HG03139 (cell line): ENCODE results near the gene KRTAP10-1.

Source experiments
- ATAC-seq: cut with Tn5 transposase; IDR thresholded peaks from one replicate; pipeline ENCODE4 v1.9.1; 2021; ENCODE audit not compliant: unreplicated experiment

Gene KRTAP10-1

GRCh38 chr21:44549525-44550211, 9.7 kb upstream of the KRTAP10-1 start:
- no peak for ATAC-seq

GRCh38 chr21:44548922-44549321, 8.9 kb upstream of the KRTAP10-1 start:
- ATAC-seq, result no peak

GRCh38 chr21:44548381-44548780, 8.4 kb upstream of the KRTAP10-1 start:
- no peak for ATAC-seq

- ATAC-seq, result no peak
Observed at GRCh38 chr21:44547656-44548331, 7.8 kb upstream of the KRTAP10-1 start.

GRCh38 chr21:44544566-44544965, 4.6 kb upstream of the KRTAP10-1 start:
- no peak for ATAC-seq

- ATAC-seq, result no peak
Observed at GRCh38 chr21:44542716-44543115, 2.7 kb upstream of the KRTAP10-1 start.

- ATAC-seq, result no peak
Observed at GRCh38 chr21:44540741-44541288, 820 bp upstream of the KRTAP10-1 start.

GRCh38 chr21:44539046-44539445, 949 bp downstream of the KRTAP10-1 start:
- ATAC-seq, result no peak

- no peak for ATAC-seq
Observed at GRCh38 chr21:44537930-44538911, 1.8 kb downstream of the KRTAP10-1 start.

GRCh38 chr21:44535963-44536362, 4.0 kb downstream of the KRTAP10-1 start:
- ATAC-seq, result no peak

GRCh38 chr21:44534688-44535087, 5.3 kb downstream of the KRTAP10-1 start:
- no peak for ATAC-seq

- no peak for ATAC-seq
Observed at GRCh38 chr21:44533891-44534627, 5.9 kb downstream of the KRTAP10-1 start.

GRCh38 chr21:44533121-44533890, 6.7 kb downstream of the KRTAP10-1 start:
- ATAC-seq, result no peak

GRCh38 chr21:44532712-44533111, 7.3 kb downstream of the KRTAP10-1 start:
- no peak for ATAC-seq

GRCh38 chr21:44531606-44532564, 8.1 kb downstream of the KRTAP10-1 start:
- no peak for ATAC-seq

- ATAC-seq, result no peak
Observed at GRCh38 chr21:44530903-44531605, 8.9 kb downstream of the KRTAP10-1 start.

GRCh38 chr21:44530221-44530902, 9.6 kb downstream of the KRTAP10-1 start:
- ATAC-seq, result no peak
